GM12892 (cell line): ENCODE results near the gene DHRS1.

Source experiments
- POLR2AphosphoS5 ChIP-seq: IDR thresholded peaks from 2 replicates; pipeline ENCODE4 v1.6.1; 2011; ENCODE audit warnings: low read depth, low read length, control low read depth
- TAF1 ChIP-seq: IDR thresholded peaks from 2 replicates; pipeline ENCODE4 v1.6.1; 2011; ENCODE audit warnings: low read depth, mild to moderate bottlenecking, control low read depth, low read length, borderline replicate concordance

DNA sequence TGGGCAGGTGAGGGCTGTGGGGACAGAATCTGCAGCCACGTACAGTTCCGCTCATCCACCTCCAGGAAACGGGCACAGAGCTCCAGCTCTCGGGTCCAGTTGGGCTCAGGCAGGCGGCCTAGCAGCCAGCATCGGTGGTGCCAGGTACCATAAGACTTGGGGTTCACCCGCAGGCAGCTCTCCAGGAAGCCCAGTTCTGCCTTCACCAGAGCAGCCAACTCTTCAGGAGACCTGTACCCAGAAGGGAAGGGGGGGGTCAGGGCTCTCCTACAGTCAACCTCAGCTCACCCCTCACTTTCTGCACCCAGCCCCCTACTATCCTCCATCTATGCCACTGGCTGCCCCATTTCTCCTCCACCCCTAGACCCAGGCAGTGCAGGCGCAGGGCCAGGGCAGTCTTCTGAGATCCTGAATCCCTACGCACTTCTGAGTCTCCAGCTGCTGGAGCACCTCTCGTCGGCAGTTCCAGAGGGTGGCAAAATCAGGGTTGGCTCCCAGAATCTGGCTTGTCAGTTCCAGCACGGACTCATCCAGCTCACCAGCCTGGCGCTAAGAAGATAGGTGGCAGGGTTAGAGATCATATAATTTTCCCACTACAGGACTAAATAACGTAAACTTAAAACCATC lies 29.6 kb downstream of the DHRS1 start:
- TF ChIP-seq TAF1 = no peak
- no peak for TF ChIP-seq POLR2AphosphoS5
